GM23338 (cell line): ENCODE data around the gene ATP23. TPM values are rescaled to one million over a fixed set of nuclear protein-coding genes. Genes with fewer than 3 reads are reported as not detected.
A peak's percentile ranks its signal among the peaks of the same experiment; 100 is the strongest.

Experiments used
- ATAC-seq: fragments of 200-7000 bp; cut with Tn5 transposase; 3 replicates; pipeline ENCODE4 v1.9.1; 2020
- DNase-seq: peaks from one replicate; pipeline ENCODE4 v3.0.0-alpha.2; 2015; ENCODE audit warnings: low spot score
- H2AFZ ChIP-seq: fragments of 200-600 bp; sonication (generic); 2 replicates; pipeline ENCODE4 v1.8.0; 2016; ENCODE audit warnings: antibody characterized with exemption, mild to moderate bottlenecking, moderate library complexity
- H3F3A ChIP-seq: fragments of 200-600 bp; sonication (generic); replicated peaks from 2 replicates; pipeline ENCODE4 v1.8.0; 2017; ENCODE audit warnings: antibody characterized with exemption, mixed run types, low read depth
- H3K27ac ChIP-seq: fragments of 200-600 bp; sonication (generic); 2 replicates; pipeline ENCODE4 v1.6.1; 2016; ENCODE audit warnings: low read depth
- H3K27me3 ChIP-seq: fragments of 200-600 bp; sonication (generic); 2 replicates; pipeline ENCODE4 v1.8.0; 2016; ENCODE audit warnings: mild to moderate bottlenecking, mixed run types, moderate library complexity; ENCODE audit not compliant: insufficient read depth
- H3K36me3 ChIP-seq: fragments of 200-600 bp; sonication (generic); 2 replicates; pipeline ENCODE4 v1.8.0; 2016; ENCODE audit warnings: mild to moderate bottlenecking; ENCODE audit not compliant: insufficient read depth
- H3K4me1 ChIP-seq: fragments of 200-600 bp; sonication (generic); 2 replicates; pipeline ENCODE4 v1.8.0; 2016; ENCODE audit warnings: mild to moderate bottlenecking, moderate library complexity; ENCODE audit not compliant: insufficient read depth
- H3K4me2 ChIP-seq: fragments of 200-600 bp; sonication (generic); 2 replicates; pipeline ENCODE4 v1.7.1; 2017; ENCODE audit warnings: mixed run types
- H3K4me3 ChIP-seq: fragments of 200-600 bp; sonication (generic); 2 replicates; pipeline ENCODE4 v1.6.1; 2016; ENCODE audit warnings: mixed run types
- H3K79me2 ChIP-seq: fragments of 200-600 bp; sonication (generic); replicated peaks from 2 replicates; pipeline ENCODE4 v1.8.0; 2017; ENCODE audit warnings: mild to moderate bottlenecking; ENCODE audit not compliant: insufficient read depth
- H3K9me2 ChIP-seq: fragments of 200-600 bp; sonication (generic); 2 replicates; pipeline ENCODE4 v1.8.0; 2017; ENCODE audit not compliant: insufficient read depth
- H4K20me1 ChIP-seq: fragments of 200-600 bp; sonication (generic); replicated peaks from 2 replicates; pipeline ENCODE4 v1.8.0; 2017; ENCODE audit warnings: mild to moderate bottlenecking; ENCODE audit not compliant: insufficient read depth
- H3K27ac Mint-ChIP-seq: 2 replicates; pipeline ENCODE4 v1.8.0; 2020; ENCODE audit warnings: inconsistent platforms, mild to moderate bottlenecking, moderate library complexity, mixed read lengths
- H3K27me3 Mint-ChIP-seq: 3 replicates; pipeline ENCODE4 v1.8.0; 2022; ENCODE audit warnings: low read depth, mild to moderate bottlenecking, moderate library complexity, mixed read lengths, inconsistent platforms; ENCODE audit not compliant: insufficient read depth, poor library complexity
- H3K36me3 Mint-ChIP-seq: 3 replicates; pipeline ENCODE4 v1.8.0; 2021; ENCODE audit warnings: low read depth, mild to moderate bottlenecking, inconsistent platforms, moderate library complexity, mixed read lengths
- H3K4me1 Mint-ChIP-seq: 3 replicates; pipeline ENCODE4 v1.8.0; 2020; ENCODE audit warnings: mild to moderate bottlenecking, inconsistent platforms, mixed read lengths
- H3K4me3 Mint-ChIP-seq: 3 replicates; pipeline ENCODE4 v1.8.0; 2021; ENCODE audit warnings: moderate library complexity, mild to moderate bottlenecking, inconsistent platforms, mixed read lengths
- H3K9me3 Mint-ChIP-seq: 3 replicates; pipeline ENCODE4 v1.8.0; 2020; ENCODE audit warnings: moderate library complexity, mild to moderate bottlenecking, inconsistent platforms, mixed read lengths
- CTCF ChIP-seq, 2 experiments: fragments of 200-600 bp in 1 of 2; sonication (generic) in 1 of 2; conservative IDR thresholded peaks; 2 replicates each; pipeline versions ENCODE4 v1.5.1 to v1.6.1; 2016 to 2017; ENCODE audit warnings: antibody characterized with exemption in 2 of 2, low read depth in 2 of 2, mild to moderate bottlenecking in 2 of 2, moderate library complexity in 1 of 2
- EZH2 ChIP-seq: fragments of 200-600 bp; sonication (generic); IDR thresholded peaks from one replicate; pipeline ENCODE4 v1.8.0; 2017; ENCODE audit warnings: antibody characterized with exemption, mild to moderate bottlenecking, low read depth; ENCODE audit not compliant: unreplicated experiment
- EZH2phosphoT487 ChIP-seq: fragments of 200-600 bp; sonication (generic); IDR thresholded peaks from one replicate; pipeline ENCODE4 v1.8.1; 2018; ENCODE audit warnings: antibody characterized with exemption; ENCODE audit not compliant: unreplicated experiment
- NANOG ChIP-seq: IDR thresholded peaks from 2 replicates; pipeline ENCODE4 v1.6.1; 2016; ENCODE audit warnings: antibody characterized with exemption, borderline replicate concordance
- POLR2AphosphoS5 ChIP-seq: IDR thresholded peaks from 2 replicates; pipeline ENCODE4 v1.6.1; 2016; ENCODE audit warnings: antibody characterized with exemption, low read depth
- STAT1 ChIP-seq: IDR thresholded peaks from one replicate; pipeline ENCODE4 v1.6.1; 2016; ENCODE audit warnings: antibody characterized with exemption; ENCODE audit not compliant: unreplicated experiment
- ZNF114 ChIP-seq: fragments of 250-450 bp; sonication (Bioruptor Pico); IDR thresholded peaks from 2 replicates; pipeline ENCODE4 v1.5.0; 2020; ENCODE audit warnings: mild to moderate bottlenecking, moderate library complexity
- ZNF331 ChIP-seq: fragments of 250-450 bp; sonication (Bioruptor Pico); IDR thresholded peaks from 2 replicates; pipeline ENCODE4 v1.5.0; 2020; ENCODE audit warnings: low read depth, mild to moderate bottlenecking, moderate library complexity
- polyA plus RNA-seq: library from polyadenylated mRNA; unstranded; fragments of >200 nt; fragmentation: Nextera tagmentation; extraction: Ambion mirVana; gene quantifications from 2 replicates; pipeline ENCODE4 v1.2.1, GENCODE V29; 2016
- total RNA-seq: library from RNA; depleted of rRNA; stranded (reverse); fragments of >200 nt; shearing (Covaris generic); gene quantifications from 2 replicates; pipeline ENCODE4 v1.2.3, GENCODE V29; 2014

The ATP23 gene
- total and polyA plus RNA-seq, 2 experiments from 2014 or later, result 14.7 to 21.0 TPM

DNA sequence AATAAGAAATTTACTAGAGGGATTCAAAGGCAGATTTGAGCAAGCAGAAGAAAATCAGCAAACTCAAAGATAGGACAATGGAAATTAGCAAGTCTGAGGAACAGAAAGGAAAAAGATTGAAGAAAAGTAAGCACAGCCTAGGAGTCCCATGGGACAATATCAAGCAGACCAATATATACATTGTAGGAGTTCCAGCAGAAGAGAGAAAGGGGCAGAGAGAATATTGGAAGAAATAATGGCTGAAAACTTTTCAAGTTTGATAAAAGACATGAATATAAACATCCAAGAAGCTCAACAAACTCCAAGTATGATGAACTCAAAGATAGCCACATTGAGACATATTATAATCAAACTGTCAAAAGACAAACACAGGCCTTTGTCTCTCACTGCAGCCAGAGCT, 25.2 kb downstream of the ATP23 start:
- H3K4me3 Mint-ChIP-seq, result no peak overlapping the region
- H4K20me1 ChIP-seq, result no peaks in the 10 kb centered on the region
- no peaks in the 10 kb centered on the region for H3K4me1 Mint-ChIP-seq
- H3K79me2 ChIP-seq, result no peaks in the 10 kb centered on the region
- H3K36me3 ChIP-seq, result no peaks in the 10 kb centered on the region
- no peaks in the 10 kb centered on the region for H3K9me2 ChIP-seq
- H2AFZ ChIP-seq, result no peak overlapping the region
- no peaks in the 10 kb centered on the region for H3K4me1 ChIP-seq
- H3F3A ChIP-seq, result no peaks in the 10 kb centered on the region
- no peak for ATAC-seq
- no peak overlapping the region for H3K27ac Mint-ChIP-seq
- no peak overlapping the region for H3K4me3 ChIP-seq
- no peak for DNase-seq
- no peak overlapping the region for H3K27ac ChIP-seq
- H3K9me3 Mint-ChIP-seq, result peaks cover 27% of the 10 kb centered on the region; the same call in 2 of the 3 replicates
- no peaks in the 10 kb centered on the region for H3K27me3 ChIP-seq
- TF ChIP-seq EZH2, result no peak
- no peak for TF ChIP-seq ZNF114 (CRISPR knock-in tag)
- no peak for TF ChIP-seq EZH2phosphoT487
- no peak for TF ChIP-seq POLR2AphosphoS5
- TF ChIP-seq CTCF (conservative IDR thresholded peaks at IDR 0.05; ENCODE audit: low read depth in 2 of 2), result no peak
- TF ChIP-seq STAT1, result no peak
- TF ChIP-seq ZNF331 (CRISPR knock-in tag), result no peak
- no peak for TF ChIP-seq NANOG
- H3K36me3 Mint-ChIP-seq, result peaks cover 11% of the 10 kb centered on the region; the same call in 1 of the 3 replicates
- no peak overlapping the region for H3K4me2 ChIP-seq
- no peaks in the 10 kb centered on the region for H3K27me3 Mint-ChIP-seq

DNA sequence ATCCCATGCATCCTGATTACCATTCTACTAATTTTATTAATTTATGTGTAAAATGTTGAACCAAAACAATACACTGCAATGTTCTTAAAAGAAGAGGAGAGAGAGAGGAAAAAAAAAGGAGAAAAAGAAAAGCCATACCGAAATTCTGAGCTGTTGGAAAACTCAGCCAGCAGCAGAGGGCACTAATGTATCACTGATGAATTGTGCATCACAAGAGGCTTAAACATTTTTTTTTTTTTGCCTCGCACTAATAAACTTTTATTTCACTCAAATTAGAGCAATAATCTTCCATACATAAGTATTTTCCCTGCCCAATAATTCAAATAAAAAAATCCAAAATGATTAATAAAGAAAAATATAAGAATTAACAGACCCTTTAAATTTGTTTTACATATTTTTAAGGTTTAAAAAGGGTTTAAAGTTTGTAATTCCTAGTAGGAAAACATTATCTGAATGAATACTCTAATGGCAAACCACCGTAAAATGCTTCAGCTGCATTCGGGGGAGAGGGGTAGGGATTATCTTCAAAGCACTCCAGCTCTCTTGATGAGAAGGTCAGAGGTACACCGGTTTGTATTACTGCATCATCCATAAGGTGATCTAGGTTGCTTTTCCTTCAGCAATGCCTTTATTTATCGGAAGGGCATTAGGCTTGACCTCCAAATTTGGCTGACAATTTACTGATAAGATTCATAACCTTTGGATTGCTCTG, 41.9 kb downstream of the ATP23 start:
- peak; percentile 75 for DNase-seq
- Histone ChIP-seq H3K27me3 (no peaks in the 10 kb centered on the region), H3K79me2 (no peaks in the 10 kb centered on the region), H3F3A (no peaks in the 10 kb centered on the region), H3K4me1 (no peaks in the 10 kb centered on the region), H3K36me3 (no peaks in the 10 kb centered on the region), H4K20me1 (no peaks in the 10 kb centered on the region), H2AFZ (no peak overlapping the region), H3K27ac (no peak overlapping the region), H3K4me2 (no peak overlapping the region), H3K4me3 (no peak overlapping the region), H3K9me2 (no peaks in the 10 kb centered on the region)
- H3K4me3 Mint-ChIP-seq, result no peak overlapping the region
- H3K27me3 Mint-ChIP-seq, result peaks cover 1% of the 10 kb centered on the region
- no peak overlapping the region for H3K27ac Mint-ChIP-seq
- H3K36me3 Mint-ChIP-seq, result no peaks in the 10 kb centered on the region
- no peak for ATAC-seq
- H3K9me3 Mint-ChIP-seq, result peaks cover 7% of the 10 kb centered on the region
- TF ChIP-seq CTCF (conservative IDR thresholded peaks at IDR 0.05; ENCODE audit: low read depth in 2 of 2) (peak; percentile 81 to 95), EZH2 (no peak)
- H3K4me1 Mint-ChIP-seq, result no peaks in the 10 kb centered on the region
